ENCODE data around the gene ATP13A3. TPM values are rescaled to one million over a fixed set of nuclear protein-coding genes. Genes with fewer than 3 reads are reported as not detected.

Gene ATP13A3
- total RNA-seq, 1 donor from 2014 or later, result 135 TPM

- Mint-ChIP-seq H3K4me3 (ENCODE audit: low read depth) (no peak overlapping the region), H3K9me3 (ENCODE audit: low read depth) (no peaks in the 10 kb centered on the region), H3K27ac (peak overlapping the region; percentile 90), H3K36me3 (ENCODE audit: insufficient read depth) (peaks cover 52% of the 10 kb centered on the region), H3K27me3 (no peaks in the 10 kb centered on the region), H3K4me1 (ENCODE audit: low read depth) (peaks cover 47% of the 10 kb centered on the region)
- DNase-seq (ENCODE audit: low spot score, unreplicated experiment), result no peak
- TF ChIP-seq, protein P1, sequence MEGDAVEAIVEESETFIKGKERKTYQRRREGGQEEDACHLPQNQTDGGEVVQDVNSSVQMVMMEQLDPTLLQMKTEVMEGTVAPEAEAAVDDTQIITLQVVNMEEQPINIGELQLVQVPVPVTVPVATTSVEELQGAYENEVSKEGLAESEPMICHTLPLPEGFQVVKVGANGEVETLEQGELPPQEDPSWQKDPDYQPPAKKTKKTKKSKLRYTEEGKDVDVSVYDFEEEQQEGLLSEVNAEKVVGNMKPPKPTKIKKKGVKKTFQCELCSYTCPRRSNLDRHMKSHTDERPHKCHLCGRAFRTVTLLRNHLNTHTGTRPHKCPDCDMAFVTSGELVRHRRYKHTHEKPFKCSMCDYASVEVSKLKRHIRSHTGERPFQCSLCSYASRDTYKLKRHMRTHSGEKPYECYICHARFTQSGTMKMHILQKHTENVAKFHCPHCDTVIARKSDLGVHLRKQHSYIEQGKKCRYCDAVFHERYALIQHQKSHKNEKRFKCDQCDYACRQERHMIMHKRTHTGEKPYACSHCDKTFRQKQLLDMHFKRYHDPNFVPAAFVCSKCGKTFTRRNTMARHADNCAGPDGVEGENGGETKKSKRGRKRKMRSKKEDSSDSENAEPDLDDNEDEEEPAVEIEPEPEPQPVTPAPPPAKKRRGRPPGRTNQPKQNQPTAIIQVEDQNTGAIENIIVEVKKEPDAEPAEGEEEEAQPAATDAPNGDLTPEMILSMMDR (IDR thresholded peaks at IDR 0.05; ENCODE audit: unreplicated experiment), result no peak
Measured at GRCh38 chr3:194447161-194447560, 39.6 kb downstream of the ATP13A3 start.

DNA sequence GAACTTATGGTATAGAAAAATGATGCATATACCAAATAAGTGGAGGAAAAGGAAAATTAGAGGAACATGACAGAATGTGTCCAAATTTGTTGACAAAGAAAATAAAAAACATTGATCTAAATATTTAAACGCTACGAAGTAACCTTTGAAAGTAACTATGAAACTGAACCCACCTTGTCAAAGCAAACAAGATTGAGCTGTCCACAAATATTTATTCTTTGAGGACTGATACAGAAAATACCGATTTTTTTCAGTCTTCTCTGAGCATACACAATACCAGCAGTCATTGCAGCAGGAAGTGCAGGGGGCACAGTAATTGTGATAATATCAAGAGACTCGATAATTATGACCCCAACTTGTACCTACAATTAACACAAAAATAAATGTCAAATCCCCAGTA, 40.0 kb downstream of the ATP13A3 start:
- no peak for DNase-seq (ENCODE audit: low spot score, unreplicated experiment)
- H3K4me3 Mint-ChIP-seq (ENCODE audit: low read depth), result peak overlapping the region; percentile 43
- TF ChIP-seq, protein P1 (IDR thresholded peaks at IDR 0.05; ENCODE audit: unreplicated experiment), result no peak
- H3K27ac Mint-ChIP-seq, result peak overlapping the region; percentile 87
- H3K36me3 Mint-ChIP-seq (ENCODE audit: insufficient read depth), result peaks cover 53% of the 10 kb centered on the region
- H3K4me1 Mint-ChIP-seq (ENCODE audit: low read depth), result peaks cover 51% of the 10 kb centered on the region
- H3K27me3 Mint-ChIP-seq, result no peaks in the 10 kb centered on the region
- H3K9me3 Mint-ChIP-seq (ENCODE audit: low read depth), result no peaks in the 10 kb centered on the region

- Mint-ChIP-seq H3K27me3 (no peaks in the 10 kb centered on the region), H3K4me3 (ENCODE audit: low read depth) (peak overlapping the region; percentile 18), H3K9me3 (ENCODE audit: low read depth) (no peaks in the 10 kb centered on the region), H3K4me1 (ENCODE audit: low read depth) (peaks cover 57% of the 10 kb centered on the region), H3K36me3 (ENCODE audit: insufficient read depth) (peaks cover 48% of the 10 kb centered on the region), H3K27ac (peak overlapping the region; percentile 87)
- DNase-seq (ENCODE audit: low spot score, unreplicated experiment), result no peak
- TF ChIP-seq, protein P1 (IDR thresholded peaks at IDR 0.05; ENCODE audit: unreplicated experiment), result no peak
Measured at GRCh38 chr3:194446172-194446571, 40.6 kb downstream of the ATP13A3 start.

DNA sequence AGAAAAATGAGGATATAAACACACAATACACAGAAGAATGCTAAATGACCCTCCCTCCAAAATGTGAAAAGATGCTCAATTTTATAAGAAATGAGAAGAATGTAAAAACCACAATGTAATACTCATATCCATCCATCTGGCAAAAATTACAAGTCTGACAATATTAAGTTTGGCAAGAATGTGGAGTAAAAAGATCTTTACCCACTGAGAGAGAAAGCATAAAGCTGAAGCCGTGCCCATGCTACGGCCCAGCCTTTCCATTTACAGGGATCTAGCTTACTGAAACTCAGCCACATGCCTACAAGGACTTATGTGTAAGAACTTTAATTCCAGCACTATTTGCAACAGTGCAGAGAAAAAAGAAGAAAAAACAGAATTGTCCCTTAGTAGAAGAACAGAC, 42.9 kb downstream of the ATP13A3 start:
- peaks cover 32% of the 10 kb centered on the region for H3K36me3 Mint-ChIP-seq (ENCODE audit: insufficient read depth)

DNA sequence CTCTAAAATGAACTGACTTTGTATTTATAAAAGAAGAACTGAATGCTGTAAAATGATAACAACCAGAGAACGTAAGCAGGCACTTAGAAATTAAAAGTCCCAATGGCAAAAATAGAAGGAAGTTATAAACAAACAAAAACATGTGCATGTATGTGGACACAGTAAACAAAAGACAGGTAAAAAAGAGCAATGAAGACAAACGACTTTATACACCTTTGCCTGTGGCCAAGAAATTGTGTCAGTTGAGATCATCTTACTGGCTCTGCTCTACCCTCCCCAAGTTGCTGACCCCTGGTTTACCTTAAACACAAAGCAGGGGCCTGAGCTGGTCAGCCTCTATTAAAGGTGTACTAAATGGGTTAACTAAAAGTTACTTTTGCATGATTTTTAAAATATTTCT, 46.0 kb downstream of the ATP13A3 start:
- no peaks in the 10 kb centered on the region for H3K27me3 Mint-ChIP-seq
- no peak for DNase-seq (ENCODE audit: low spot score, unreplicated experiment)
- no peaks in the 10 kb centered on the region for H3K9me3 Mint-ChIP-seq (ENCODE audit: low read depth)
- peaks cover 58% of the 10 kb centered on the region for H3K4me1 Mint-ChIP-seq (ENCODE audit: low read depth)
- H3K36me3 Mint-ChIP-seq (ENCODE audit: insufficient read depth), result peaks cover 42% of the 10 kb centered on the region
- peak overlapping the region; percentile 87 for H3K27ac Mint-ChIP-seq
- H3K4me3 Mint-ChIP-seq (ENCODE audit: low read depth), result peak overlapping the region; percentile 10
- TF ChIP-seq, protein P1 (IDR thresholded peaks at IDR 0.05; ENCODE audit: unreplicated experiment), result no peak

More for the DNA sequence above, 42.9 kb downstream of the ATP13A3 start:
- H3K4me3 Mint-ChIP-seq (ENCODE audit: low read depth), result no peak overlapping the region
- no peak for DNase-seq (ENCODE audit: low spot score, unreplicated experiment)
- H3K4me1 Mint-ChIP-seq (ENCODE audit: low read depth), result peaks cover 74% of the 10 kb centered on the region
- H3K9me3 Mint-ChIP-seq (ENCODE audit: low read depth), result no peaks in the 10 kb centered on the region
- TF ChIP-seq, protein P1 (IDR thresholded peaks at IDR 0.05; ENCODE audit: unreplicated experiment), result no peak
- no peaks in the 10 kb centered on the region for H3K27me3 Mint-ChIP-seq
- no peak overlapping the region for H3K27ac Mint-ChIP-seq
